HS-27A (cell line): ENCODE results near the gene PEMT.
A peak's percentile ranks its signal among the peaks of the same experiment; 100 is the strongest.

ENCODE experiments used
- DNase-seq: peaks from one replicate; pipeline ENCODE4 v3.0.0-alpha.2; 2012; ENCODE audit warnings: low read depth, missing footprints

PEMT gene

DNA sequence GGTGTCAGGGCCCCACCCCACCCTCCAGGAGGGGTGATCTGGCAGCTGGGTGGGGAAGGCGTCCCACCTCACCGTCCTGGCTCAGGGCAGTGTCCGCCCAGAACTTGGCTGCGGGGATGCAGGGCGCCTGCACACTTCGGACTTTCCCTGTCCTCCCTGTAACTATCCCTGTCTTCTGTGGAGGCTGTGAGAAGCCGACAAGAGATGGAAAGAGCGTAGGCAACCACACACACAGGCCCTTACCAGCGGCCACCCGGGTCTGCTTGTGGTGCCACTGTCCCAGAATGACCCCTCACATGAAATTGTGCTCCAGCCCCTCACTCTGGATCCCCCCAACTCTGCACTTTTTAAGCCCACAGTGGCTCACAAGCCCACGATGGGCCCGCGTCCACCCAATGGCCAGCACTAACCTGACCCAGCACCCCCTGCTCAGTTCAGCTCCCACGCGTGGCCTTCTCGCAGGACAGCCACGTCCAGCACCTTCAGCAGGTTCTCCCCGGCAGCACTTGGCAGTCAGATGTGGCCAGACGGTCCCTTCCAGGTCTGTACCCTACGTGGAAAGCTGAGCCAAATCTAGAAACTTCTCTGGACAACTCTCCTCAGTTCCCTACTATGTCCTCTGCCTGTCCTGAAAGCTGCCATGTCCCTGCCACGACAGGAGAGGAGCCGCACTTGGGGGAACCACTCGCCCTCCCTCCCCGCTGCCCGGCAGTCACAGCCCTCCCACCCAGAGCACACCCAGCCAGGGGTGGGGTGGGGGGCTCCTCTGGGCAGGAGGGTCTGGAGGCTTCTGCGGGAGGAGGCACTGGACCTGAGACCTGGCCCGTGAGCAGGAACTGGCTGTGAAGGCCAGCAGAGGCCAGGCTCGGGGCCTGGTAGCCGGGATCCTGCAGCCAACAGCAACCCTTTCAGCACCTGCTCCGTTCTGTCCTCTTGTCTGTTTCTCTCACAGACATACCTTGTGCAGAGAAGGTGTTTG, 38.0 kb downstream of the PEMT start:
- no peak for DNase-seq

DNA sequence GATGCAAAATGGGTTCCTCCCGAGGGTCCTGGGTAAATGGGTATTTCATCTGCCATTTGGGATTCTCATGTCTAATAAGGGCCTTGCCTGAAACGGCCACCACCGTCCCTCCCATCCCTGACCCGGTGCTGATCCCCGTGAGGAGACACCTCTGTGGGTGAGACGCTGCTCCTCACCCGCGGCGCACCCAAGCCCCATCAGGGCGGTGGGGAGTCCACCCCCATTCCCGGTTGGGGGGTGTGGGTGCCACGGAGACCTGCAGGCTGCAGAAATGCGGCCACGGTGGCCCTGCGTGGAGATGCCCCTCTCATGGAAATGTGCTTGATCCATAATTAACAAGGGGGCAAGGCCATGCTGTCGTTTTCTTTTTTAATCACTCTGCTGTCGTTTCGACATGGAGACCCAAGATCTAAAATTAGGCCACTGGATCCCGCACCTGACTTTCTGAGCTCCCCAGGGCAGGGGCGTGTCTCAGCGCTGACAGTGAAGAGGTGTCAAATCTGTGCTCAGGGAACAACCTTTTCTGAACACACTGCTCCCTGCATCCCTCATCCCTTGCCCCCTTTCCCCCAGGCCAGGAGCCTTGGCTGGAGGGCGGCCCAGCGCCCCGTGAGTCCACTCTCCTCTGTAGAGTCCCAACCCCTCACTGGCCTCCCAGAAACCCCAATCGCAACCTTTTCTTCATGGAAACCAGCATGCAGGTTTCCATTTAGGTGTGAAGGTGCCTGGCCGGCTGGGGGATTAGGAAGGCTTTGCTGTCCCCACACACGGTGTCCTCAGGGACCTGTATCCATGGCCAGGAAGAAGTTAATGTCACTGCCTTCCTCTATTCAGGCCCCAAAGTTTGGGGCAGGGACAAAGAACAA, 38.9 kb downstream of the PEMT start:
- DNase-seq, result no peak

DNA sequence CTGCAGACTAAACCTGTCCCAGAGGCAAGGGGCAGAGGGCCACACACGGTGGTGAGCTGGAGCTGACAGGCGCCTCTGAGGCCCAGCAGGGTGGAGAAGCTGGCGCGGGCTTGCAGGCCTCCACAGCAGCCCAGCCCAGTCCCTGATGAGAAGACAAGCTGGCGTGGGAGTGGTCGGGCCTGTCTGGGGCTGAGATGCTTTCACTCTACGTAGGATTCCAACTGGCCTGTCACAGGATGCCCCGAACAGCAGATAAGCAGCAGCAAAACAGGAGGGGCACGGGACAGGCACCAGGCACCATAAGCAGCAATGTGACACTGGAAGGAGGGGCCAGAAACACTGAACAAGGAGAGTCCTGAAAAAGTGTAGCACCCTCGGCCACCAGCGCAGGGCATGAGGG, 40.1 kb downstream of the PEMT start:
- no peak for DNase-seq

DNA sequence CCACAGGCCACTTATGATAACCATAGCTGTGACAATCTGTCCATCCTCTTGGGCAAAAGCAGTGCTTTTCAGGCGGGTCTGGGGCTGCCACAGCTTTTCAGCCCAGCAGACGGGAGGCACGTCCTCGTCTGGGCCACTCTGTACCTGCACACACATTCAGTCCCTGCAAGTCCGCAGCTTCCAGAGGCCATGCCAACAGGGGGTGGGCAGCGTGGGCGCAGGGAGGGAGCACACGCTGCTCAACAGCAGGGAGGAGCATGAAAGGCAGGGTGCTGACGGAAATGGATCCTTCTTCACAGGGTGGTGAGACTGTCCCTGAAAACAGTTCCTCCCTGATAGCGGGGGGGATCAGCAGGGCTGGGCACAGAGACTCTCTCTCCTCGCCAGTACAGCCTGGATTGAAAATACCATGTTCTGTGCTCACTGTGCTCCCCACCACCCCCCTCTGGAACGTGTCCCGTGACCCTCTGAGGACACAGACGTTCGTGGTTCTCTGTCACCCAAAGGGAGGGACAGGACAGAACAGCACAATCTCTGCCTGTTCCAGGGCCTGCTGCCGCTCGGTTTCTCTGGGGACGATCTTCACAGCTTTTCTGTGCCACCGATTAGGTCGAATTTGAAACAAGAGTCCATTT, 41.7 kb downstream of the PEMT start:
- DNase-seq, result no peak

DNA sequence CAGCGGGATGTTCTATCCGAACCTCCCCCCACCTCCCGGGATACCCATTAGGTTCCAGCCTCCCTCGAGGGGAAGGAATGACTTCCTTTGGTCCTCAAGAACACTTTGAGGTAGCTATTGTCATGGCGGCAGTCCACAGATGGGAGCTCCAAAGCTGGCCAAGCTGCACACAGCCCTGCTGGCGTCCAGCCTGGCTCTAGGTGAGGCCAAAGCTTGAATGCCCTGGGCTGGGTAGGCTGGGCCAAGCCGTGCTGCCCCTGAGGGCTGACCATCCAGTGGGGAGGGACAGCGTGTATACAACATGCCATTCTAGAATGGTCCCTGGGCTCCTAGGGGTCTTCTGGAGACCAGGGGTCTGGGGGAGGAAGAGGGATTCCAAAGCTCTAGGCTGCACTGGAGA, 43.5 kb downstream of the PEMT start:
- no peak for DNase-seq

DNA sequence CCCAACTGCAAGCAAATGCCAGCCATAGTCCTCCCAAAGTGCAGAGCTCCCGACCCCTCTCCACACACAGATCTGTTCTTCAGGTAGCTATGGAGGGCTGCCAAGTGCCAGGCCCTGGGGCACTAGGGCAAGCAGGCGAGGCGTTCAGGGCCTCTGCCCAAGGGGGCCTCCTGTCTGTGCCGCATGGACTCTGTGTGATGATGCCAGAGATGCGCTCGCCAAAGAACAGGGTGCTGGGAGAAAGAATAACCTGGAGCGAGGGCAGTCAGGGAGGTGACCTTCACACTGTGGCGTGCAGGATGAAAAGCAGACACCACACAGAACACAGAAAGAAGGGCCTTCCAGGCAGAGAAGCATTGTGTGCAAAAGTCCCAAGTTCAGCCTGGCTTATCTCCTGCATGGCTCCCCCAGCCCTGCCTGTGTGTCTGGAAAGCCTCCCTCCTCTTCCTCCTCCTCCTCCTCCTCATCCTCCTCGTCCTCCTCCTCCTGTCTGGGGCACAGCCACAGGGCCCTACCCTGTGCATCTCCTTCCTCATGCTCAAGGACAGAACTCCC, 44.2 kb downstream of the PEMT start:
- DNase-seq, result no peak

DNA sequence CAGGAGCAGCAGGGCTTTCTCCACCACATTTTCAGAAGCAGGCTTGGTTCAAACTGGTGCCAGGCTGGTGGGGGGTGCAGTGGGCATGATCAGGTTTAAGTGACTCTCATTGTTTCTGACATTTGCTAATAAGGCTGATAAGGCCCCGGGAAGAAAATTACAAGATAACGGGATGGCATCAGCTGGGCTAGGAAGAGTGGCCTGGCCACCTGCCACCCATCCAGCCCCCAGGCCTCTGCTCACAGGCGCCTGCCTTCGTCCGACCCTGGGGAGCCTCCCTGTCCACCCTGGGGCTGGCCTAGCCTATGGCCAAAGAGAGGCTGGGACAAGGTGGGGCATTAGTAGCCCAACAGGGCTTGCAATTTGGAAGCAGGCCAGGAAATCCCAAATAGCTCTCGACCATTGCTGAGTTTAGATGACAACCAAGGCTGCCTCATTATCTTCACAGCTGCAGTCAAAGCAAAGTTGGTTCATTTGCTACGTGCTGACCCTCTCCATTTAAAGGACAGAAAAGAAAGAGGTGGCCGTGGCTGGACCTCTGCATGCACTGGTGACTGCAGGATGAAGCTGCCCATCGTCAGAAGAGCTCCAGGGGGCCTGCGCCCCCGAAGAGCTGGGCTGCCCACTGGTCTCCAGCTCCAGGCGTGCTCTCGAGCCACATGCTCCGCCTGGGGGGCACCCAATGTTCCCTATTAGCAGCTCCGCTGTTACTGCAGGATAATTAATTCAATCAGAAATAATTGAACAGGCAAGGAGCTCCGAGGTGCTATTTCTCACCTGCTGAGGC, 44.9 kb downstream of the PEMT start:
- DNase-seq, result no peak

DNA sequence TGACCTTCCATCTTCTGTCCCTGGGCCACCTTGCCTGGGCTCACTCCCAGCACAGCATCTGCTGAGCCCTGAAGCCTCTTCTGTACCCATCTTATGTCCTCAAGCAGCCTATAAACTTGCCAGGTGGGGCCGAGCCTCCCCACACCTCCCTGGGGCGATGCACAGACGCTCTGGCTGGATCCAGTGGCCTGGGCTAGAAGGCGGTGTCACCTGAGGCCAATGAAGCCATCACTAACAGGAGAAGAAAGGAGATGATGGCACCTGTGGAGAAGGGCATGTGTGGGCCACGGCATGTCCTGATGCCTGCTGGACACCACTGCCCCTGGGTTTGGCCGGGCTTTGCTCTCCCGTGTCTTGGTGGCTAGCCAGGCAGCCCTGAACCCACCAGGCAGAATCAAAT, 45.5 kb downstream of the PEMT start:
- DNase-seq, result no peak

DNA sequence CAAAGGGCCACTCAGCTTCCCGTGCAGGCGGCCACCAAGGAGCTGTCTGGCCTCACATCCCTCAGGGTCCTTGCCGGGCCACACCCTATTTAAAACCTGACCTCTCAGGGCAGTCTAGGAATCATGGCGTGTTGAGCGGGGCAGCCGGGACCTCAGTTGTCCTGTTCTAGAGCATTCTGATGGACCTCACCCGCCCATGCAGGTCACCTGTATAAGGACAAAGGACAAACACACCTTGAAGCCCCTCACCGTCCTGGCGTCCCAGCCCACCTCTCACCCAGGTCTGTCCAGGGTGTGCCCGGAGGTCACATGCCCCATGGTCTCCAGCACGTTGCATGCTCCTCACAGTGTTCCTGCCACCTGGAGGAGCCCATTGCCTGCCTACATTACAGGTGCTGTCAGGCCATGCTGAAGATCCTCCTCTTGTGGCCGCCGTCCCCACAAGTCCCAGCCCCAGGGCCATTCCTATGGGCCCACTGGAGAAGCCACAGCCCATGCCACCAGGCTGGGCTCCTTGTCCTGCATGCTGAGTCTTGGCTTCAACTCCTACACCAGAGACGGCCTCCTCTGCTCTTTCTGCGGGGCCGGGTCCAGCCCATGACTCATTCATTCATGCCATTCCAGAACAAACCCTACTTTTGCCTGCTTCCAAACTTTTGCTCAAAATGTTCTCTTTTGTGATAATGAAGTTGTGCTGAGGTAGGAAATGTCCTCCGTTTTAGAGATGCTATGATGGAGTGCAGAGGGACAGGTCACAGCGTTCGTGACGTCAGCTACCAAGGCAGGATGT, 46.3 kb downstream of the PEMT start:
- DNase-seq, result peak; percentile 22

DNA sequence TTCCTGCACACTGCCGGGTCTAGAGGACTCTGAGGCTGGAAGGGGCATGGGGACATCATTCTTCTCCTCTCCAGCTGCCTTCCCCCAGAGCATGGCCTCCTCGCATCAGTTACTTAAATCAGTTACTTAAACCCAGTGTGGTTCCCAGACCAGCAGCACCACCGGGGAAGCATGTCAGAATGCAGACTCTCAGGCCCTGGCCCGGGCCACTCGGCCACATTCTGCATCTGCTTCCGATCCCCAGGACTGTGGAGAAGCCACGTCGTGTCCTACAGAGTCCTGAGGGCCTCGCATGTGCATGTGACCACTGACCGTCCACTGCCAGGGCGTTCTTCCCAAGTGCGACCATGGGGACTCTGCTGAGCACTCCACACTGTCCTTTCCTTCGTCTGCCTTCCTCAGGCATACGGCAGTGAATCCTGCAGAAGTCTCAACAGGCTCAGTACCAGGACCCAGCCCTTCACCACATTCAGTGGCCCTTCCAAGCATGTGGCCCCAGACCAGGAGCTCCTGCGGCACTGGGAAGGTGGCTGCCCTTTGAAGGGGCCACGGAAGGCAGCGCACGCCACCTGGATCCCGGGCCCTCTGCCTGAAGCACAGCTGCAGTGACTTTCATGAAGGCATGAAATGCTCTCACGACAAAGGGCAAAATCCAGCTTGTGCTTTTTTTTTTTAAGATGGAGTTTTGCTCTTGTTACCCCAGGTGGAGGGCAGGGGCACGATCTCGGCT, 48.4 kb downstream of the PEMT start:
- no peak for DNase-seq

DNA sequence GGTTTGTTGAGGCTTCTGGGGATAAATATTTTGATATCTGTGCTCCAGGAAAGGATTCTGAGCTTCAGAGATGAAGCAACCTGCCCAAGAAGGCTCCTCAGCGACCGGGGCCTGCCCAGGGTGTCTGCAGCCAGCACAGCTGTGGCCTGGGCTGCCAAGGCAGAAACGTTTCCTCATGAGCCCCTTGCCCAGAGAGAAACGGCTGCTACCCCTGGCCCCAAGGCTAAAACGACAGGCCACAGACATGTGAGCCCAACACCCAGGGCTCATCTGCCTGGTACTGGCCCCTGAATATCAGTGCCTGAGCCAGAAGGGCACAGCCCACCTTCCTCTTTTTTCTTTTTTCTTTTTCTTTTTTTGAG, 49.9 kb downstream of the PEMT start:
- DNase-seq, result no peak

DNA sequence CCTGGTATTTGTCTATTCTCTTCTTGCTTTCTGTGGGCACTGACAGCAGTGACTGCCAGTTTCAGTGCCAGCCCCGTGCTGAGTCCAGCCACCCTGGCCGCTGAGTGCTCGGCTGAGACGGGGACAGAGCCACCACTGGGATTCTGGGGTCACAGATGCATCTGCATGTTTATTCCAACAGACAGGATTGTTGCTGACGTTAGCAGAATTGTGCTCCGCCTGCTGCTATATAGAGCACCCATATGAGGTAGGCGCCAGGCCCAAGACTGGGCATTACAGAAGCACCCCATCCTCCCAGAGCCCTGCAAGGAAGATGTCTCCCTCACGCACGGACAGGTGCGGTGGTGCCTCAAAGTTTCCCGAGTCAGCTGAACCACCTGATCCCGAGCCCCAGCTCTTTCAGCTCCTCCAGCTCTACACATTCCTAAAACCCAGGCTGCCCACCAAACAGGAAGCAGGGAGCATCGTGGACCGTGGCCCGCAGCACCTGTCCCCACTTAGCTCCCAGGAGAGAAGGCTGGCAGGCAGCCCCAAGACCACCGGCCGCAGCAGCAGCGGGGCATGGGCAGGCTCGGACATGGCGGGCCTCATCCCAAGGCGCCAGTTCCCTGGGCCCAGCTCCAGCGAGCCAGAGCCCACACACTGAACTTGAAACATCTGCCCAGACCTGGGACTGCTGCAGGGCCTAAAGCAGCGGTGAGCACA, 50.4 kb downstream of the PEMT start:
- no peak for DNase-seq

DNA sequence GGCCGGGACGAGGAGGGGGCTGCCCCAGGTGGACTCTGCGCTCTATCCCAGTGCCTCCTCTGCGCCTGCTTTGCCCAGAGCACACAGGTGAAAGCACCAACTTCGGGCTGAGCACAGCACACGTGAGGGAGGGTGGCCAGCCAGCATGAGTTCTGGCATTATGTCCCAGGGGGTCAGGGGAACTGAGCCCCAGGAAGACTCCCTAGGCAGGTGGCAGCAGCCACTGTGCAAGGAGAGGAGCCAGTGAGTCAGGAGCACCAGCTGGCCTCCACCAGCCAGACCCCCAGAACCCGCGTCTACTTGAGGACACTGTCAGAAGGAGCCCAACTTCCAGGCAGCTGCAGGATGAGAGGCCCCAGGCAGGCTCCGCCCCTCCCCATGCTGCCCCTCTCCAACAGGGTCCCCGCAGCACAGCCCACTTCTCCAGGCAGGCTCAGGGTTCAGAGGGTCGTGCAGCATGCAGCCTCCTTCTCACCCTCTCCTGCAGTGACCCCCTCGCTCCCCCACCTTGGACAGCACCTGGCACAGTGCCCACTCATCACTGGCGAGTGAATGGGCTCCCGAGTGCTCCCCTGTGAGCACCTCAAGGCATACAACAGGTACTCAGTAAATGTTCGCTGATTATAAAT, 51.1 kb downstream of the PEMT start:
- DNase-seq, result no peak

DNA sequence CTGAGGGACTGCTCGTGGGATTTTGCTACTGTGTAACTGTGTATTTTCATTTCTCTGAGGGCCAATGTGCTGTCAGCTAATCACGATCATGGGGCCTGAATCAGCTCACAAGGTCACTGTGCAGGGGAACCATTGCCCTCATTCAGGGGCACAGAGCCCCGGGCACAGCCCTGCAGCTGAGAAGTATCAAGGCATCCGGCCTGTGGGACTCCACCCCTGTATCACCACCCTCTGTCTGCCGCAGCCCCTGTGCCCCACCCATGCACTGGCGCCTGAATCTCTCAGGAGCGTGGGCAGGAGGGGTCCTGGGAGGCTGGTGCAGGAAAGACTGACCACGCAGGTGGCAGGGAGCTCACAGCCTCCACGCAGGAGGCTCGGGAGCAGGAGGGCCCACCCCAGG, 51.9 kb downstream of the PEMT start:
- no peak for DNase-seq

DNA sequence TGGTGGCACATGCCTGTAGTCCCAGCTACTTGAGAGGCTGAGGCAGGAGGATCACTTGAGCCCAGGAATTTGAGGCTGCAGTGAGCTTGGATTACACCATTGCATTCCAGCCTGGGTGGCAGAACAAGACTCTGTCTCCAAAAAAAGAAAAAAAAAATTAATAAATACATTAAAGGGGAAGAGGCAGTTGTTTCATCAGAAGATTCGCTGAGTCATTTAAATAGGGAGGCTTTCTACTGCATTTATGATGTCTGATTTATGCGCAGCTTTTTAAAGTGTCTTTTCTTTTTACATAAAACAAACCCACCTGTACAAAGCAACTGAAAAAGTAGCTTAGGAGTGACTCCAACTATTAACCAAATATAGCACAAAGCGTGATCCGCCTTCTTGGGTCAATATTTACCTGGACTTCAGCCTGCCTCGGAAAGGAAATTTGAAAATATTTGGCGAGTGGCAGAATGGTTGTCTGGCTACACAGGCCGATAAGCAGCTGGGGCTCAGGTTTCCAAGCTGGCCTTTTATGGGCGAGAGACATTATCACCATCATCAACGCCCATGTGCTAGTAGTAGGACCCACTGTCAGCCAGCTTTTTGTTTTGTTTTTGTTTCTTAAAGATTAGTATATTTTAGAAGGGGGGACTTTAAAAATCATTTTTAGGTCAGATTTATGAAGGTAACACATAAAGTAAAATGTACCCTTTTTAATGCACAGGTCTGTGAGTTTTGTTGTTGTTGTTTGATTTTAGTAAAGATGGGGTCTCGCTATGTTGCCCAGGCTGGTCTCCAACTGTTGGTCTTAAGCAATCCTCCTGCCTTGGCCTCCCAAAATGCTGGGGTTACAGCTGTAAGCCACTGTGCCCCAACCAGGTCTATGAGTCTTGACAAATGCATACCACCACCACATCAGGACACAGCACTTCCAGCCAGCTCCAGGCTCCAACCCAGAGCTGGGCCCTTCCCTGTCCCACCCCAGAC, 52.8 kb downstream of the PEMT start:
- DNase-seq, result no peak

DNA sequence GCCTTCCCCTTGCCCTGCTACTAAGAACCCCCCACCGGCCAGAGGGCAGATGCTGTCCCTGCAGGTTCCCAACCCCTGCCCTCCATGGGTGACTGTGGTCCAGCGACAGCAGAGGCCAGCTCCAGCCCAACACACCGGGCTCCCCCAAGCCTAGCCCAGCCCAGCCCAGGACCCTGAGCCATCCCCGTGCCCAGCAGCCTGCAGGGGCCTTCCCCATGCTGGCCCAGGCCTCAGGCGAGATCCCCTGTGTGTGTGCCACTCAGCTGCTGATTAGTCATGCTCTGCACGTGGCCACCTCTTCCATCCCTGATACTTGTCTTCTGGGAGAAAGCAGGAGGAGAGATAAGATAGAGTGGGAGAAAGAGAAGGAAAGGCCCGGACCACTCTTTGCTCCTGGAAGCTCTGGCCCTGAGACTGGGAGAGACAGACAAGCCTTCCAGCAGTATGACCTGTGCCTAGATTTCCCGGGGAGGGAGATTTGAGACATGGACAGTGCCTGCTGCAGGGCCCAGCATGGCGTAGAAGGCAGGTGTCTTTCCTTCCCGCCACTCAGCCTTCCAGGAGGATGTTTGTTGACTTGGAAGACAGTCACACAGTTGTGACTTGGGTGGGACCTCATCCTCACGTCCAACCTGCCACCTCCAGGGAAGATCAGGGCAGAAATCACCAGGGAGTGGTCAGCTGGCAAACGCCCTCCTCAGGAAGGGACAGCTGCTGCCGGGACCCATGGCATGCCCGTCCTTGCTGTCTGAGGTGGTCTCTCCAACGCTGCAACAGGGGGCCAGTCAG, 54.0 kb downstream of the PEMT start:
- DNase-seq, result no peak

DNA sequence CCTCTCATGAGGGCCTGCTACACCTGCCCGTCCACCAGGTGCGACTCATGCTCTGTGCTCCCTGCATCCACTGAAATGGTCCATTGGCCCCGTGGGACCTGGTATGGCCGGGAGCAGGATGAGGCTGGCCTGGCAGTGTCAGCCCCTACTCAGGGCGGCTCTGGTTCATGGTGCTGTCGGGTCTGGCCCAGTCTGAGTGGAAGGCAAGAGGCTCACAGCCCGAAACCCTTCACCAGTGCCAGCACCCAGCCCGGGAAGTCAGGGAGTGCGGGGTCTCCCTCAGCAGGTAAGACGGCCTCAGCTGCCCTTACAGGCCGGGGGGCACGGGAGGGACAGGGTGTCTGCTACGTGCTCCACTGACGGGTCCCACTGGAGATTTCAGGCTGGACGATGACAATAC, 54.8 kb downstream of the PEMT start:
- no peak for DNase-seq
